ENCODE measurements around the gene UBTF.

The UBTF gene

GRCh38 chr17:44266402-44267164, 47.1 kb upstream of the UBTF start:
- Histone ChIP-seq H3K56ac (ENCODE audit: low read length) (no peak overlapping the region), H3K27me3 (ENCODE audit: insufficient read depth, low read length, poor library complexity) (no peaks in the 10 kb centered on the region)
- no peak for DNase-seq

GRCh38 chr17:44263345-44263902, 43.9 kb upstream of the UBTF start:
- H3K23ac ChIP-seq (ENCODE audit: low read length): no peak overlapping the region
- no peaks in the 10 kb centered on the region for H3K27me3 ChIP-seq (ENCODE audit: insufficient read depth, low read length, poor library complexity)
- no peak overlapping the region for H4K5ac ChIP-seq (ENCODE audit: low read length)
- H4K8ac ChIP-seq (ENCODE audit: low read depth, low read length): no peak overlapping the region
- H3K4me1 ChIP-seq (ENCODE audit: control insufficient read depth, low read depth, low read length): no peaks in the 10 kb centered on the region
- DNase-seq: no peak
- H2AK5ac ChIP-seq (ENCODE audit: low read length): no peak overlapping the region
- no peak overlapping the region for H3K4me2 ChIP-seq (ENCODE audit: low read length)
- no peaks in the 10 kb centered on the region for H3K36me3 ChIP-seq (ENCODE audit: control insufficient read depth, insufficient read depth, low read length)
- H3K18ac ChIP-seq (ENCODE audit: low read length): no peak overlapping the region
- H3K79me1 ChIP-seq (ENCODE audit: low read length): no peaks in the 10 kb centered on the region
- H2BK15ac ChIP-seq (replicated peaks; ENCODE audit: low read depth): no peak overlapping the region
- no peak overlapping the region for H3K56ac ChIP-seq (ENCODE audit: low read length)
- H2BK120ac ChIP-seq (ENCODE audit: low read depth, low read length): no peak overlapping the region
- no peak overlapping the region for H3K9ac ChIP-seq (ENCODE audit: low read length)
- no peak overlapping the region for H3K27ac ChIP-seq (ENCODE audit: low read depth, low read length)
- H3K4me3 ChIP-seq (ENCODE audit: low read length): no peak overlapping the region
- no peak overlapping the region for H2BK5ac ChIP-seq (ENCODE audit: low read length)
- no peak overlapping the region for H3K4ac ChIP-seq (ENCODE audit: low read depth, low read length)
- no peaks in the 10 kb centered on the region for H3K79me2 ChIP-seq (ENCODE audit: control insufficient read depth, insufficient read depth, low read length)
- no CpG with 5 or more reads among the region's 7 CpGs for WGBS (ENCODE audit: extremely low coverage, insufficient coverage, low lambda C conversion rate)

More at GRCh38 chr17:44266402-44267164, 47.1 kb upstream of the UBTF start:
- WGBS (ENCODE audit: extremely low coverage, insufficient coverage, low lambda C conversion rate): no CpG with 5 or more reads among the region's 9 CpGs
- Histone ChIP-seq H3K79me2 (ENCODE audit: control insufficient read depth, insufficient read depth, low read length) (no peaks in the 10 kb centered on the region), H2AK5ac (ENCODE audit: low read length) (no peak overlapping the region), H3K27ac (ENCODE audit: low read depth, low read length) (no peak overlapping the region), H3K4me2 (ENCODE audit: low read length) (no peak overlapping the region), H4K5ac (ENCODE audit: low read length) (no peak overlapping the region), H3K4me1 (ENCODE audit: control insufficient read depth, low read depth, low read length) (no peaks in the 10 kb centered on the region), H3K23ac (ENCODE audit: low read length) (no peak overlapping the region), H3K4ac (ENCODE audit: low read depth, low read length) (no peak overlapping the region), H3K4me3 (ENCODE audit: low read length) (no peak overlapping the region), H2BK120ac (ENCODE audit: low read depth, low read length) (no peak overlapping the region), H2BK15ac (replicated peaks; ENCODE audit: low read depth) (no peak overlapping the region), H3K18ac (ENCODE audit: low read length) (no peak overlapping the region), H3K79me1 (ENCODE audit: low read length) (no peaks in the 10 kb centered on the region), H3K36me3 (ENCODE audit: control insufficient read depth, insufficient read depth, low read length) (no peaks in the 10 kb centered on the region), H3K9ac (ENCODE audit: low read length) (no peak overlapping the region), H4K8ac (ENCODE audit: low read depth, low read length) (no peak overlapping the region), H2BK5ac (ENCODE audit: low read length) (no peak overlapping the region)

- Histone ChIP-seq H3K4me3 (ENCODE audit: low read length) (no peak overlapping the region), H3K36me3 (ENCODE audit: control insufficient read depth, insufficient read depth, low read length) (no peaks in the 10 kb centered on the region), H2AK5ac (ENCODE audit: low read length) (no peak overlapping the region), H3K79me1 (ENCODE audit: low read length) (no peaks in the 10 kb centered on the region), H3K9ac (ENCODE audit: low read length) (no peak overlapping the region), H3K4me1 (ENCODE audit: control insufficient read depth, low read depth, low read length) (no peaks in the 10 kb centered on the region), H3K27ac (ENCODE audit: low read depth, low read length) (no peak overlapping the region), H2BK15ac (replicated peaks; ENCODE audit: low read depth) (no peak overlapping the region), H3K27me3 (ENCODE audit: insufficient read depth, low read length, poor library complexity) (no peaks in the 10 kb centered on the region), H3K4me2 (ENCODE audit: low read length) (no peak overlapping the region), H3K18ac (ENCODE audit: low read length) (no peak overlapping the region), H3K23ac (ENCODE audit: low read length) (no peak overlapping the region), H3K79me2 (ENCODE audit: control insufficient read depth, insufficient read depth, low read length) (no peaks in the 10 kb centered on the region), H4K8ac (ENCODE audit: low read depth, low read length) (no peak overlapping the region), H4K5ac (ENCODE audit: low read length) (no peak overlapping the region), H3K4ac (ENCODE audit: low read depth, low read length) (no peak overlapping the region), H2BK5ac (ENCODE audit: low read length) (no peak overlapping the region), H2BK120ac (ENCODE audit: low read depth, low read length) (no peak overlapping the region), H3K56ac (ENCODE audit: low read length) (no peak overlapping the region)
- no CpG with 5 or more reads among the region's 11 CpGs for WGBS (ENCODE audit: extremely low coverage, insufficient coverage, low lambda C conversion rate)
- no peak for DNase-seq
These were observed 43.3 kb upstream of the UBTF start for GRCh38 chr17:44262654-44263225.

GRCh38 chr17:44260296-44260695, 40.8 kb upstream of the UBTF start:
- no peak overlapping the region for H2BK15ac ChIP-seq (replicated peaks; ENCODE audit: low read depth)
- no peak overlapping the region for H3K27ac ChIP-seq (ENCODE audit: low read depth, low read length)
- no peak overlapping the region for H4K8ac ChIP-seq (ENCODE audit: low read depth, low read length)
- no peak overlapping the region for H3K4me3 ChIP-seq (ENCODE audit: low read length)
- no peaks in the 10 kb centered on the region for H3K36me3 ChIP-seq (ENCODE audit: control insufficient read depth, insufficient read depth, low read length)
- H2BK120ac ChIP-seq (ENCODE audit: low read depth, low read length): no peak overlapping the region
- no peak overlapping the region for H2BK5ac ChIP-seq (ENCODE audit: low read length)
- WGBS (ENCODE audit: extremely low coverage, insufficient coverage, low lambda C conversion rate): no CpG with 5 or more reads among the region's 6 CpGs
- H3K4ac ChIP-seq (ENCODE audit: low read depth, low read length): no peak overlapping the region
- H3K4me1 ChIP-seq (ENCODE audit: control insufficient read depth, low read depth, low read length): no peaks in the 10 kb centered on the region
- DNase-seq: no peak
- no peak overlapping the region for H2AK5ac ChIP-seq (ENCODE audit: low read length)
- no peaks in the 10 kb centered on the region for H3K79me2 ChIP-seq (ENCODE audit: control insufficient read depth, insufficient read depth, low read length)
- H3K4me2 ChIP-seq (ENCODE audit: low read length): no peak overlapping the region
- no peak overlapping the region for H4K5ac ChIP-seq (ENCODE audit: low read length)
- no peak overlapping the region for H3K18ac ChIP-seq (ENCODE audit: low read length)
- no peaks in the 10 kb centered on the region for H3K27me3 ChIP-seq (ENCODE audit: insufficient read depth, low read length, poor library complexity)
- no peak overlapping the region for H3K23ac ChIP-seq (ENCODE audit: low read length)
- H3K56ac ChIP-seq (ENCODE audit: low read length): no peak overlapping the region
- H3K79me1 ChIP-seq (ENCODE audit: low read length): no peaks in the 10 kb centered on the region
- no peak overlapping the region for H3K9ac ChIP-seq (ENCODE audit: low read length)

GRCh38 chr17:44258811-44259351, 39.4 kb upstream of the UBTF start:
- no peak overlapping the region for H2BK15ac ChIP-seq (replicated peaks; ENCODE audit: low read depth)
- no peaks in the 10 kb centered on the region for H3K4me1 ChIP-seq (ENCODE audit: control insufficient read depth, low read depth, low read length)
- no peak overlapping the region for H4K8ac ChIP-seq (ENCODE audit: low read depth, low read length)
- H3K36me3 ChIP-seq (ENCODE audit: control insufficient read depth, insufficient read depth, low read length): no peaks in the 10 kb centered on the region
- no peak overlapping the region for H4K5ac ChIP-seq (ENCODE audit: low read length)
- H3K27ac ChIP-seq (ENCODE audit: low read depth, low read length): no peak overlapping the region
- H3K27me3 ChIP-seq (ENCODE audit: insufficient read depth, low read length, poor library complexity): no peaks in the 10 kb centered on the region
- no peak overlapping the region for H3K56ac ChIP-seq (ENCODE audit: low read length)
- no peak overlapping the region for H3K18ac ChIP-seq (ENCODE audit: low read length)
- H3K4ac ChIP-seq (ENCODE audit: low read depth, low read length): no peak overlapping the region
- no peak overlapping the region for H3K4me2 ChIP-seq (ENCODE audit: low read length)
- no peaks in the 10 kb centered on the region for H3K79me1 ChIP-seq (ENCODE audit: low read length)
- no peak overlapping the region for H2BK5ac ChIP-seq (ENCODE audit: low read length)
- no peak overlapping the region for H2AK5ac ChIP-seq (ENCODE audit: low read length)
- DNase-seq: no peak
- no peak overlapping the region for H3K4me3 ChIP-seq (ENCODE audit: low read length)
- H3K9ac ChIP-seq (ENCODE audit: low read length): no peak overlapping the region
- H3K23ac ChIP-seq (ENCODE audit: low read length): no peak overlapping the region
- WGBS (ENCODE audit: extremely low coverage, insufficient coverage, low lambda C conversion rate): no CpG with 5 or more reads among the region's 17 CpGs
- no peaks in the 10 kb centered on the region for H3K79me2 ChIP-seq (ENCODE audit: control insufficient read depth, insufficient read depth, low read length)
- no peak overlapping the region for H2BK120ac ChIP-seq (ENCODE audit: low read depth, low read length)

Measured in mesendoderm (in vitro differentiated cells).